RWPE1 (cell line): ENCODE results near the gene CASK.
"Not testable (repeated sequence)": the region's sequence is repeated elsewhere in the genome, so short reads cannot be mapped to it uniquely, and the experiment has no call there.

Experiments used
- CTCF ChIA-PET: fragments of 350-600 bp; sonication (Branson Sonifier 250); formaldehyde crosslinking; extraction: SDS; loops from one replicate; lab custom pipeline; 2021; lab: Yijun Ruan, JAX
- POLR2A ChIA-PET: fragments of 400-600 bp; formaldehyde crosslinking; extraction: SDS; loops from one replicate; lab custom pipeline; 2020; ENCODE audit warnings: antibody characterized with exemption; ENCODE audit not compliant: low non-redundant PET; lab: Yijun Ruan, JAX
- DNase-seq: peaks from one replicate; pipeline ENCODE4 v3.0.0; 2012; ENCODE audit warnings: low spot score
- H3K27ac ChIP-seq: fragments of 450-650 bp; 2 replicates; pipeline ENCODE4 v1.5.1; 2017
- TF ChIP-seq, protein P1 (sequence below): fragments of 450-650 bp; conservative IDR thresholded peaks from 2 replicates; pipeline ENCODE4 v1.5.1; 2017; ENCODE audit warnings: low read depth, mild to moderate bottlenecking

CASK gene

DNA sequence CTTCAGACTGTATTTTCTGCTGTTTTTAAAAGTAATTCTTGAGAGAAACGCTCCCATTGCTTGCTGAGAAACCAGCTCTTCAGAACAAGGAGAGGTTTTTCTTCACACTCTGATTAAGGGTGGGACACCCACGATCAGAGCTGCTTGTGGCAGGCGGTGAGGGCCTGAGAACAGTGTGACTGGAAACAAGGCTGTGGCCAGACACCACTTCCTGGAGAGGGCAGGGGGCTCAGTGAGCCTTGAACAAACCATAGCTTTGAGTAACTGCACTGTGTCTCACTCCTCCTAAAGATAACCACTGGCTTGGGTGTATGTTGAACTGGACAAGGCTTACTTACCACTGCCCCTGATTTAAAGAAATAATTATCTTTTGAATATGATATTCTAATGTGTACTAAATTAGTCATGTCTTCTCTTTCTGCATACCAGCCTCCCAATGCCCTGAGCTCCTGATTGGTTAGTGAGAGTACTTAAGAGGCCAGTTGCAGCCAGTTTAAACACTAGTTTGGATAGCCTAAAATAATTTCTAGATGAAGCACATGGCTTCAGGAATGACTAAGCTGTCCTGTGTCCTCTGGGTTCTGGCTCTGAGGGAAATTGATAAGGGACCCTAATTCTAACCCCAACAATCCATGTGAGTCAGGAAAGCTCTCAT is 203.1 kb downstream of the CASK start:
- TF ChIP-seq, protein P1, sequence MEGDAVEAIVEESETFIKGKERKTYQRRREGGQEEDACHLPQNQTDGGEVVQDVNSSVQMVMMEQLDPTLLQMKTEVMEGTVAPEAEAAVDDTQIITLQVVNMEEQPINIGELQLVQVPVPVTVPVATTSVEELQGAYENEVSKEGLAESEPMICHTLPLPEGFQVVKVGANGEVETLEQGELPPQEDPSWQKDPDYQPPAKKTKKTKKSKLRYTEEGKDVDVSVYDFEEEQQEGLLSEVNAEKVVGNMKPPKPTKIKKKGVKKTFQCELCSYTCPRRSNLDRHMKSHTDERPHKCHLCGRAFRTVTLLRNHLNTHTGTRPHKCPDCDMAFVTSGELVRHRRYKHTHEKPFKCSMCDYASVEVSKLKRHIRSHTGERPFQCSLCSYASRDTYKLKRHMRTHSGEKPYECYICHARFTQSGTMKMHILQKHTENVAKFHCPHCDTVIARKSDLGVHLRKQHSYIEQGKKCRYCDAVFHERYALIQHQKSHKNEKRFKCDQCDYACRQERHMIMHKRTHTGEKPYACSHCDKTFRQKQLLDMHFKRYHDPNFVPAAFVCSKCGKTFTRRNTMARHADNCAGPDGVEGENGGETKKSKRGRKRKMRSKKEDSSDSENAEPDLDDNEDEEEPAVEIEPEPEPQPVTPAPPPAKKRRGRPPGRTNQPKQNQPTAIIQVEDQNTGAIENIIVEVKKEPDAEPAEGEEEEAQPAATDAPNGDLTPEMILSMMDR = no peak
- ChIA-PET POLR2A (no interaction called here), CTCF (no interaction called here)
- H3K27ac ChIP-seq = no peak overlapping the region
- no peak for DNase-seq

DNA sequence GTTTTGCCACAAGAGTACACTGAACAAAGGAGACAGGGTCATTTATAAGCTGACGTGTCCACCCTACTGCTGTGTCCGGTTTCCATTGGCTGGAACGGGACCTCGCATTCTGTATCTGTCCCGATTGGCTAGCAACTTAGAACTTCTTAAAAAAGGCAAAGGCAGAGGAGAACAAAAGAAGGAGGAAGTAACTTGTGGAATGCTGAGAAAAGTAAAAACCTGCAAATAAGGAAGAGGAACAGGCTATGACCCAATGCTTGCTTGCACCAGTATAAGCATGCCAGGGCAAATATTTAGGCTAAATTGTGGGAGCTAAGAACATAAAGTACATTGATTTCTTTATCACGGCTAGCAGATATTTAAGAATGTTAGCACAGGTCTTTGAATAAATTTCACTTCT is 203.7 kb downstream of the CASK start:
- POLR2A ChIA-PET, CTCF ChIA-PET, DNase-seq, H3K27ac ChIP-seq: not testable (repeated sequence)

DNA sequence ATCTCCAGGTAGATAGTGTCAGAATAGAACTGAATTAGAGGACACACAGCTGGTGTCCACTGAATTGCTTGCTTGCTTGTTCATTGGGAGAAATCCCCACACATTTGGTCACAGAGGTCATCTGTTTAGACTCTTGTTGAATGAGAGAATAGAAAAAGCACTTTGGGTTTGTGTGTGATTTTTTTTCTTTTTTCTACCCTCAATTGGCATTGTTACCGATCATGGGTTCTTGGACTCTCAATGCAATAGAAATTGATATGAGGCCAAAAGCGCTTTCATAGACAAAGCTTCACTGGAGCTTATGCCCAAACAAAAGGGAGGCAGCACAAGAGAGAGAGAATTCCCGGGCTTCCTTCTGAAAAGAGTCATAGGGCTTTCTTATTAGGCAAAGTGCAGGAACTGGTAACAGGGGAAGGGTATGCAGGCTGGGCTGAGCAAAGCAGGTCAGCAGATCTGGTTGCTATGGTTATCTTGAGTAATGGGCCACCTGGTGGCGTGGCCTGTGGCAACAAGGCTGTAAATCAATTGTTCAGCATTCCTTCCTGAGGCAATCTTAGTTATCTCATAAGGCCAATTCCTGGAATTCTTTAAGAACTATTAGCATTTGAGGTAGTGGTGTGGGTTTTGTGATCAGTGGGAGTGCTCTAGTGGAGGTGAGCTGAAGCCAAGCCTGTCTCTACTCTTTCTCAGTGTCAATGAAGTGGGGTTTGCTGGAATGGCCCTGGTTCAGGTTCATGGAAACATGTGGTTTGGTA is 204.7 kb downstream of the CASK start:
- no peak for DNase-seq
- ChIA-PET POLR2A (no interaction called here), CTCF (no interaction called here)
- H3K27ac ChIP-seq = no peak overlapping the region
- TF ChIP-seq, protein P1 = no peak

DNA sequence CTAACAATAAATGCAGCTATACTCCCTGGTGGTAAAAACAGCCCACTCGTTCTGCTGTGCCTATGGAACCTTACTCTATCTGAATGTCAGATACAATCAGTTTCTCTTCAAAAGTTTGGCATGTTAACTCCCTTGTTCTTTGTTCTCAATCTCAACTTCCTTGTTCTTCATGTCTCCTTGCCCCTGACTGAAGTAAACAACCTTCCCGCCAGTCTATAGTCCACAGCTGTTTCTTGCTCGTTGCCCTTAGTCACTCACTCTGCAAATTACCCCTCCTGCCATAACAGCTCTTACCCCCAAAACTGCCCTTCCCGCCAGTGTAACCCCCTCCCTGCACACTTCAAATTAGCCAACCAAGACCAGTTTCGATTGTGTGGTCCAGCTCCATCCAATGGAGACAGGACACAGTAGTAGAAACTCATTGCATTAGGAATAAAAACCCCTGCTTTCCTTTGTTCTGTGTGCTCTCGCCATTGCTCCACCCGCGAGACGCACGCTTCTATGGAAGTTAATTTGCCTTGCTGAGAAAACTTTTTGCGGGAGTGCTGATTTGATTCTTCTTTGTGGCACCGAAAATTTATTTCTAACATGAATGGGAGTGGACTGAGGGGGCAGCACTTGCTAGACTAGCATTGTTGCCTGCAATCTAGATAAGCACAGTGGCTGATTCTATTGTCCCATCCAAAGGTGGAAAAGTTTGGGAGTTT is 206.4 kb downstream of the CASK start:
- ChIA-PET POLR2A (no interaction called here), CTCF (interaction anchor here (0.7 kb wide), 1 partner anchor 440 kb away, joined by 4 read pairs; no protein-coding TSS in a partner anchor)
- H3K27ac ChIP-seq = no peak overlapping the region
- TF ChIP-seq, protein P1 = no peak
- no peak for DNase-seq

DNA sequence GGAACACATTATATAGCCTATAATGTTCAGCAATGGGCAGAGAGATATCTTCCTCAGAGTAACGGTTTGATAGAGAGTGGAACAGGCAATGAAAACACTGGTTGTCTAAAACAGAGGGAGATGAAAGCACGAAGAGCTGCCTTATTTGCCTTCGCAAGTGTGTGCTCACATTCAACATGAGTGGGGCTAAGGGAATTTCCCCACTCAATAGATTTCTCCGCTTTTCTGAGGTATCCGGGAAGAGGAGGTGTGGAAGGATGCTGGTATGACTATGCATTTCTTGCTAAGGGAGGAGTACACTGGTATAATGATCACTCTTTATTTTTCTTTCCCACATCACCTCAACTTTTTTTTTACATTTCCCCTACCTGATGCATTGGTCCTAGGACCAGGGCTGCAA is 207.1 kb downstream of the CASK start:
- ChIA-PET POLR2A (no interaction called here), CTCF (no interaction called here)
- TF ChIP-seq, protein P1 = no peak
- H3K27ac ChIP-seq = no peak overlapping the region
- no peak for DNase-seq

DNA sequence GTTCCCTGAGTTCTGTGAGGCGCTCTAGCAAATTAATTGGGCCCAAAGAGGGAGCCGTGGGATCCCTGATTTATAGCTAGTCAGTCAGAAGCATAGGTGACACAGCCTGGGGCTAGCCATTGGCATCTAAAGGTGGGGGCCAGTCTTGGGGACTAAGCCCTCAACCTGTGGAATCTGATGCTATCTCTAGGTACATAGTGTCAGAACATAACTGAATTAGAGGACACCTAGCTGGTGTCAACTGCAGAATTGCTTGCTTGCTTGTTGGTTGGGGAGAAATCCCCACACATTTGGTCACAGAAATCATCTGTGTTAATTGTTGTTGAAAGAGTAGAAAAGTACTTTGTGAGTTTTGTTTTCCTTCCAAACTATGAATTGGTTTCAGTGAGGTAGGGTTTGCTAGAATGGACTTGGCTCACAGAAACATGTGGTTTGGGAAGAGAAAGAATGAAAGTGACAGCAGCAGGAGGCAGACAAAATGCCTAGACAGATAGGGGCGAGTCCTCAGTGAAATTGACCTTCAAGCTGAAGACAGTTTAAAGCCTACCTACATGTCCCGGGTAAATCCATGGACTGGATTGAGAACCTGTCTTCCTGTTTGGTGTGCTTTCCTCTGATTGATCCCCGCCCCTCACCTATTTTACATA is 212.2 kb downstream of the CASK start:
- CTCF ChIA-PET = no interaction called here
- POLR2A ChIA-PET = no interaction called here
- TF ChIP-seq, protein P1 = no peak
- no peak overlapping the region for H3K27ac ChIP-seq
- no peak for DNase-seq
